Measurements from ENCODE around the gene MUC5AC.
"Not testable (repeated sequence)": the region's sequence is repeated elsewhere in the genome, so short reads cannot be mapped to it uniquely, and the experiment has no call there.

MUC5AC gene

GRCh38 chr11:1146365-1146764, 11.4 kb upstream of the MUC5AC start:
- in situ Hi-C loops (cut with HindIII; ENCODE audit: low sequenced_read_pairs) = loop anchor here (25.0 kb wide), 1 partner anchor 91 kb away; no protein-coding TSS in a partner anchor

DNA sequence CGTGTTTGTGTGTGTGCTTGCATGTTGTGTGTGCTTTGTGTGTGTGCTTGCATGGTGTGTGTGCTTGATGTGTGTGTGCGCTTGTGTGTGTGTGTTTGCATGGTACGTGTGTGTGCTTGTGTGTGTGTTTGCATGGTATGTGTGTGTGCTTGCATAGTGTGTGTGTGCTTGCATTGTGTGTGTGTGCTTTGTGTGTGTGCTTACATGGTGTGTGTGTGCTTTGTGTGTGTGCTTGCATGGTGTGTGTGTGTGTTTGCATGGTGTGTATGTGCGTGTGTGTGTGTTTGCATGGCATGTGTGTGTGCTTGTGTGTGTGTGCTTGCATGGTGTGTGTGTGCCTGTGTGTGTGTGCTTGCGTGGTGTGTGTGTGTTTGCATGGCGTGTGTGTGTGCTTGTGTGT, 10.0 kb upstream of the MUC5AC start:
- in situ Hi-C loops (cut with HindIII; ENCODE audit: low sequenced_read_pairs) = loop anchor here (25.0 kb wide), 1 partner anchor 90 kb away; no protein-coding TSS in a partner anchor

DNA sequence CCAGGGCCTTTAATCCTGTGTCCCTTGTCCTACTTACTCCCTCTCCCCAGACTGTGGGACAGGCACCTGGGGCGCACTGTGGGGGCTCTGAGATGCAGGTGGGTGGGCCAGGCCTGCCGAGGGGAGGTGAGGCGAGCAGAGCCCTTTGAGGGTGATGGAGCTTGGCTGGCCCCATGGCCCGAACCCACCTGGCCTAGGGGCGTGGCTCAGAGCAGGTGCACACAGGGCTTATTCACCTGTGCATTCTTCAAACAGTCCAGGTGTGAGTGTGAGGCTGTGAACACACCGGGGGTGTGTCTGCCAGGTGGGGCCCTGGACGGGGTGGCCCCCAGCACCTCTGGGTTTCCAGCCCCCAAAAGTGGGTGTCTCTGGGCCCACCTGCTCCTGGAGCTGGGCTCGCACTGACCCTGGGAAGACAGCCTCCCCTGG, 9.0 kb upstream of the MUC5AC start:
- in situ Hi-C loops (cut with HindIII; ENCODE audit: low sequenced_read_pairs) = loop anchor here (25.0 kb wide), 1 partner anchor 89 kb away; no protein-coding TSS in a partner anchor

- in situ Hi-C loops (cut with HindIII; ENCODE audit: low sequenced_read_pairs) = loop anchor here (25.0 kb wide), 1 partner anchor 88 kb away; no protein-coding TSS in a partner anchor
These were observed 8.2 kb upstream of the MUC5AC start for GRCh38 chr11:1149545-1149944.

- in situ Hi-C loops (cut with HindIII; ENCODE audit: low sequenced_read_pairs) = no loop called here
These were observed 7.6 kb upstream of the MUC5AC start for GRCh38 chr11:1150116-1150515.

DNA sequence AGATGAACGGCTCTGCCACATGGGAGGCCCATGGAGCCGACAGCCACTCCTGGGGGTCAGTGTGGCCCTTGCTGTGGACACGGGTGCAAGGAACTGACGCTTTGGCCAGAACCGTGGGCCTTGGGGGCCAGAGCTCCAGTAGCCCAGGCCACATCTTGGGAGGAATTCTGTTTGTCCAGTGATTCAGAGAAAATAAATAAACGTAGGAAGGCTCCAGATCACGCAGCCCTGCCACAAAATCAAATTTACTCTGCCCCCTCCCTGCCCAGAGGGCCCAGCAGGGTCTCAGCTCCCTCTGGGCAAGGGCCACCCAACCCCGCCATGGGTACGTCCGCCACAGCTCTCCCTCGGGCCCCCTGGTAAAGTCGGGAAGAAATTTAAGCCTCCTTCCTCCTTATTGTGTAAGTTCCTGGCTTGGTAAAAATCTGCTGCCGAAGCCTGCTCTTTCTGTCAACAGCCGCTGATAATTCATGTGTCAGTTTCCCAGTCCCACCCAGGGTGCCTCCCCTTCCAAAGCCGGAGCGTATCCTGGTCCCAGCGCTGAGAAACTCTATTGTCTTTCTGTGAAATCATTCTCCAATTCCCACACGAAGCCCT, 6.9 kb upstream of the MUC5AC start:
- in situ Hi-C loops (cut with HindIII; ENCODE audit: low sequenced_read_pairs) = no loop called here

DNA sequence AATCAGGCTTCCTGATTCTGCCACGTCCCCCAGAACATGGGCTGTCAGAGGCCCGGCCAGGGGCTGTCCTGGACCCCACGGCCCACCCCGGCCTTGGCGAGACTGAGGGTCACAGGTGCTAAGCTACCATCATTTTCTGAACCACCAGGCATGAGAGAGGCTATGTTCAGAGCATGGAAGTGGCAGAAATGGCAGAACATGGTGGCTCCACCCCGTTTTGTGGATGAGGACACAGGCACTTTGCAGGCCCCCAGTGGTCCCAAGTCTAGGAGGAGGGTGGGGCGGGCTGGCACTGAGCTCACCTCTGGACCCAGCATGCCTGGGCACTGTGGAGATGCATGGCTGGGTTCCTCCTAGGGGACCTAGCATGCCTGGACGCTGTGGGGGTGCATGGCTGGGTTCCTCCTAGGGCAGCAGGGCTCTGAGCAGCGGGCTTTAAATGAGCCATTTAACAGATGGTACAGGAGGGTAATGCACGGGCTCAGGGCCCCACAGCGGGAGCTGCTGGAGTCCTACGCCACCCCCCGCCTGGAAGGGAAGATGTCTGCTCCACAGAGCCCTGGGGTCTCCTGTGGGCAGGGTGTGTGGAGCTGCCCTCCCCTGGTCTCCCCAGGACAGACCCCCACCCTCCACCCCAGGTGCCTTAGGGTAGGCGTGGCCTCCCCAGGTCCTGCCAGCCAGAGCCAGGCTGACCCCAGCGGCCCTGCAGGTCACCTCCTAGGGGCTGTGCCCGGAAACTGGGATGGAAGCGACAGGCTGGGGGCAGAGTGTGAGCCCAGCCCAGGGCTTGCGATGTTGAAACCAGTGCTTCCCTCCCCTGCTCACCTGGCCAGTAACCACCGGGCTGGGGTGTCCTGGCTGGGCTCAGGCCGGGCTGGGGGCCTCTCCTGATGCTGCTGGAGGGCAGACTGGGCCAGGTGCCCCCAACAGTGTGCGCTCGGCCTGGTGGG, 6.1 kb upstream of the MUC5AC start:
- in situ Hi-C loops (cut with HindIII; ENCODE audit: low sequenced_read_pairs) = no loop called here

DNA sequence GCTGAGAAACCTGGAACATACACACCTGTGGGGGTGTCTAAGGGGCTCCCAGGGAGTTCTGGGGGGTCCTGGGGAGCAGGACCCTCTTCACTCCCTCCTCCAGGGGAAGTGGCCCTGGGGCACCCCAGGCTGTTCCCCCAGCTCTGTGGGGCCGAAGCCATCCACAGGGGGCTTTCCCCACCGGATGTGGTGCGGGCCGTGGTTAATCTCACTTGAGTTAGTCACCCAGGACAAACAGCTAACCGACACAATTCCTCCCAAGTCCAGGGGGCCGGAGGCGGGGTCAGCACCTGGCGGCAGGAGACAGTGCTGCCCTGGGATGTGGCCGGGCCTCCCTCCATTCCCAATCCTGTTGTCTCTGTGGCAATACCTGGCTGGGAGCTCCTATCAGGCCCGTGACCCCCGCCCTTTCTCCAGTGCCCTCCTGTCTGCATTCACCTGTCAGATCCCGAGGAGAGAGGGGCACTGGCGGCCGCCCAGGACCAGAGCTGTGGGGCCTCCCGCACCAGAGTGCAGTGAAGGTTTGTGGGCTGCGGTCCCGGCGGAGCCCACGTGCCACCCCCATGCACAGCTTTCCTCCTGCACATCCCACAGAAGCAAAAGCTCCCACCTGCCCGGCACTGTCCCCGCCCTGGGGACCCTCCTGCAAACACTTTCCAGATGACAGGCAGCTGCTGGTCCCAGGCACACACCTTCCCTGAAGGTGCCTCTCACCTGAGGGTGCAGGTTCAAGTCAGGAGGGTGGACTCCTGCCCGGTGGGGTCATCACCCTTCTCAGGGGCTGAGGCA, 5.2 kb upstream of the MUC5AC start:
- in situ Hi-C loops (cut with HindIII; ENCODE audit: low sequenced_read_pairs) = no loop called here

GRCh38 chr11:1153105-1153950, 4.4 kb upstream of the MUC5AC start:
- in situ Hi-C loops (cut with HindIII; ENCODE audit: low sequenced_read_pairs) = no loop called here

GRCh38 chr11:1153951-1154493, 3.7 kb upstream of the MUC5AC start:
- in situ Hi-C loops (cut with HindIII; ENCODE audit: low sequenced_read_pairs) = no loop called here

GRCh38 chr11:1154656-1155055, 3.1 kb upstream of the MUC5AC start:
- in situ Hi-C loops (cut with HindIII; ENCODE audit: low sequenced_read_pairs) = not testable (repeated sequence)

- in situ Hi-C loops (cut with HindIII; ENCODE audit: low sequenced_read_pairs) = no loop called here
These were observed 2.5 kb upstream of the MUC5AC start for GRCh38 chr11:1155274-1155693.

- in situ Hi-C loops (cut with HindIII; ENCODE audit: low sequenced_read_pairs) = no loop called here
These were observed 1.0 kb upstream of the MUC5AC start for GRCh38 chr11:1156506-1157340.

GRCh38 chr11:1157341-1157644, 460 bp upstream of the MUC5AC start:
- in situ Hi-C loops (cut with HindIII; ENCODE audit: low sequenced_read_pairs) = no loop called here

GRCh38 chr11:1158681-1159487, 1.1 kb downstream of the MUC5AC start:
- in situ Hi-C loops (cut with HindIII; ENCODE audit: low sequenced_read_pairs) = no loop called here

DNA sequence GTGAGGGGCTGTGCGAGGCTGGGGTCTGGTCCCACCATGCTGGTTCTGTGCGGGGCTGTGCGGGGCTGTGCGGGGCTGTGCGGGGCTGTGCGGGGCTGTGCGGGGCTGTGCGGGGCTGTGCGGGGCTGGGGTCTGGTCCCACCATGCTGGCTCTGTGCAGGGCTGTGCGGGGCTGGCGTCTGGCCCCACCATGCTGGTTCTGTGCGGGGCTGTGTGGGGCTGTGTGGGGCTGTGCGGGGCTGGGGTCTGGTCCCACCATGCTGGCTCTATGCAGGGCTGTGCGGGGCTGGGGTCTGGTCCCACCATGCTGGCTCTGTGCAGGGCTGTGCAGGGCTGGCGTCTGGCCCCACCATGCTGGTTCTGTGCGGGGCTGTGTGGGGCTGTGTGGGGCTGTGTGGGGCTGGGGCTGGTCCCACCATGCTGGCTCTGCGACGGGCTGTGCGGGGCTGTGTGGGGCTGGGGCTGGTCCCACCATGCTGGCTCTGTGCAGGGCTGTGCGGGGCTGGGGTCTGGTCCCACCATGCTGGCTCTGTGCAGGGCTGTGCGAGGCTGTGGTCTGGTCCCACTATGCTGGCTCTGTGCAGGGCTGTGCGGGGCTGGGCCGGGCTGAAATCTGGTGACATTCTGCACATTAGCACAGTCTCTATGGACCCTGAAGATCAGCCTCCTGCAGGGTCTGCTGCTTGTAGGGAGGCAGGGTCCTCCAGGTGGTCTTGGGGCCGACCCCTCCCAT, 1.9 kb downstream of the MUC5AC start:
- in situ Hi-C loops (cut with HindIII; ENCODE audit: low sequenced_read_pairs) = not testable (repeated sequence)

DNA sequence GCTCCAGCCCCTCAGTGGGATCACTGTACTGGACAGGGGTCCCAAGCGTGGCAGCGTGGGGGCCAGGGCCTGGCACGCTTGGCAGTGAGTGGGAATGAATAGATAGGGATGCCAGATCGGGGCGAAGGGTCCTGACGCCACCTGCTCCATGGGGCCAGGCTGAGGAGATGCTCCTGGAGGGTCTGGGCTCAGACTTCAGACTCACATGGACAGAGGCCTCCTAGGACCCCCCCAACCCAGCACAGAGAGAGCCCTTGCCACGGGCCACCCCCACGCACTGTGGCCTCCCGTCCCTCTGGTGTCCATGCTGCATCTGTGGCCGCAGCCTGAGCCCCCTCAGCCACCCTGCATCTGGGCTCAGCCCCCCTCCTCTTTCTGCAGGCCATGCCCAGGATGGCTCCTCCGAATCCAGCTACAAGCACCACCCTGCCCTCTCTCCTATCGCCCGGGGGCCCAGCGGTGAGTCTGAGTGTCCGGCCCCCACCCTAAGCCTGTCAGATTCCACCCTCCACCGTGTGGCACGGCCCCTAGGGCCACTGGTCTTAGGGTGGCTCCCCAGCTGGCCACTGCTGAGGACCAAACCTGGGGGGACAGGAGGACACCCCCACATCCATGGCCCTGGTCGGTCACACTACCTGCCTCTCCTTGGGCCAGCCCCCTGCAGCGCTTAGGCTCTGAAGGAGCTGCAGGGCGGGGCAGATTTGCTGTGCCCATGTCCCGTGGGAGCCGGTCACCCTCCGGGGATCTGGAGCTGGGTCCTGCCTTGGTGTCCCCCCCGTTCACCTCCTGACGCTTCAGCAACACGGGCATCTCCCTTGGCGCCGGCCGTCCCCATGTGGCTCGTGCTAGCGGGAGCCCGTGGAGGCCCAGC, 2.7 kb downstream of the MUC5AC start:
- in situ Hi-C loops (cut with HindIII; ENCODE audit: low sequenced_read_pairs) = no loop called here

Data from DLD1 (cell line).